Neural cell (in vitro differentiated cells): ENCODE measurements around the gene TMCO4. TPM values are rescaled to one million over a fixed set of nuclear protein-coding genes. Genes with fewer than 3 reads are reported as not detected.

ENCODE experiments used
- H2AFZ ChIP-seq: fragments of 200-600, 300-800 bp; sonication (generic), shearing (Covaris generic); 2 replicates; pipeline ENCODE4 v1.6.0; 2014; ENCODE audit warnings: low read depth, mild to moderate bottlenecking, antibody characterized with exemption, low read length, moderate library complexity
- H3F3A ChIP-seq: fragments of 200-600 bp; shearing (Covaris generic); 2 replicates; pipeline ENCODE4 v1.6.1; 2016; ENCODE audit warnings: mild to moderate bottlenecking, moderate library complexity, mixed read lengths, antibody characterized with exemption, low read length; ENCODE audit not compliant: insufficient read depth, poor library complexity, severe bottlenecking
- H3K27ac ChIP-seq: fragments of 200-600, 300-800 bp; sonication (generic), shearing (Covaris generic); 2 replicates; pipeline ENCODE4 v1.5.1; 2014; ENCODE audit warnings: mild to moderate bottlenecking, low read length, moderate library complexity
- H3K27me3 ChIP-seq: fragments of 300-800, 200-600 bp; sonication (generic), shearing (Covaris generic); 2 replicates; pipeline ENCODE4 v1.6.0; 2014; ENCODE audit warnings: mild to moderate bottlenecking, low read depth, low read length, moderate library complexity; ENCODE audit not compliant: insufficient read depth
- H3K36me3 ChIP-seq: fragments of 300-800, 200-600 bp; sonication (generic), shearing (Covaris generic); 2 replicates; pipeline ENCODE4 v1.5.1; 2014; ENCODE audit warnings: mild to moderate bottlenecking, antibody characterized with exemption, low read length, moderate library complexity; ENCODE audit not compliant: insufficient read depth
- H3K4me2 ChIP-seq: fragments of 300-800, 200-600 bp; sonication (generic), shearing (Covaris generic); 2 replicates; pipeline ENCODE4 v1.6.0; 2014; ENCODE audit warnings: mild to moderate bottlenecking, low read length
- H3K4me3 ChIP-seq: fragments of 300-800, 200-600 bp; sonication (generic), shearing (Covaris generic); 2 replicates; pipeline ENCODE4 v1.5.1; 2014; ENCODE audit warnings: mild to moderate bottlenecking, low read length, moderate library complexity
- H3K79me2 ChIP-seq: fragments of 200-600 bp; shearing (Covaris generic); replicated peaks from 2 replicates; pipeline ENCODE4 v1.6.0; 2014; ENCODE audit warnings: mild to moderate bottlenecking, low read length, moderate library complexity; ENCODE audit not compliant: insufficient read depth
- H3K9ac ChIP-seq: fragments of 300-800, 200-600 bp; sonication (generic), shearing (Covaris generic); 2 replicates; pipeline ENCODE4 v1.6.1; 2016; ENCODE audit warnings: mild to moderate bottlenecking, low read length, mixed read lengths
- H3K9me2 ChIP-seq: fragments of 200-600 bp; shearing (Covaris generic); 2 replicates; pipeline ENCODE4 v1.6.1; 2016; ENCODE audit warnings: mild to moderate bottlenecking, low read length, mixed read lengths; ENCODE audit not compliant: insufficient read depth
- H3K9me3 ChIP-seq: fragments of 200-600, 300-800 bp; sonication (generic), shearing (Covaris generic); 2 replicates; pipeline ENCODE4 v1.6.1; 2016; ENCODE audit warnings: mild to moderate bottlenecking, mixed run types, low read length, moderate library complexity, mixed read lengths
- H4K20me1 ChIP-seq: fragments of 200-600 bp; shearing (Covaris generic); 2 replicates; pipeline ENCODE4 v1.6.1; 2016; ENCODE audit warnings: mild to moderate bottlenecking, mixed run types; ENCODE audit not compliant: insufficient read depth
- CTCF ChIP-seq: fragments of 450-650 bp; IDR thresholded peaks from 2 replicates; pipeline ENCODE4 v1.5.1; 2014; ENCODE audit warnings: antibody characterized with exemption, mild to moderate bottlenecking, moderate library complexity; ENCODE audit not compliant: poor library complexity, severe bottlenecking
- EP300 ChIP-seq: fragments of 450-650 bp; conservative IDR thresholded peaks from 2 replicates; pipeline ENCODE4 v1.6.1; 2014; ENCODE audit warnings: antibody characterized with exemption, mild to moderate bottlenecking, moderate library complexity; ENCODE audit not compliant: poor library complexity, severe bottlenecking
- EZH2 ChIP-seq: fragments of 200-600, 300-800 bp; shearing (Covaris generic), sonication (generic); IDR thresholded peaks from 2 replicates; pipeline ENCODE4 v1.6.1; 2014; ENCODE audit warnings: antibody characterized with exemption, low read length, borderline replicate concordance, mild to moderate bottlenecking; ENCODE audit not compliant: insufficient read depth, poor library complexity, severe bottlenecking
- MXI1 ChIP-seq: fragments of 450-650 bp; conservative IDR thresholded peaks from 2 replicates; pipeline ENCODE4 v1.6.1; 2014; ENCODE audit warnings: antibody characterized with exemption, mild to moderate bottlenecking; ENCODE audit not compliant: poor library complexity, severe bottlenecking
- POLR2AphosphoS5 ChIP-seq: IDR thresholded peaks from 2 replicates; pipeline ENCODE4 v1.6.1; 2012
- RAD21 ChIP-seq: fragments of 450-650 bp; conservative IDR thresholded peaks from 2 replicates; pipeline ENCODE4 v1.6.1; 2014; ENCODE audit warnings: antibody characterized with exemption, mild to moderate bottlenecking, moderate library complexity
- REST ChIP-seq: IDR thresholded peaks from 2 replicates; pipeline ENCODE4 v1.6.1; 2012; ENCODE audit warnings: borderline replicate concordance
- SMC3 ChIP-seq: fragments of 450-650 bp; conservative IDR thresholded peaks from 2 replicates; pipeline ENCODE4 v1.6.1; 2014; ENCODE audit warnings: antibody characterized with exemption, mild to moderate bottlenecking, moderate library complexity; ENCODE audit not compliant: poor library complexity
- TAF1 ChIP-seq: IDR thresholded peaks from 2 replicates; pipeline ENCODE4 v1.6.1; 2012; ENCODE audit warnings: low read depth
- polyA plus RNA-seq: library from polyadenylated mRNA; depleted of rRNA; stranded (reverse); fragments of >200 nt; gene quantifications from 2 replicates; pipeline ENCODE4 v1.2.3, GENCODE V29; 2014

The TMCO4 gene
- polyA plus RNA-seq, 1 donor from 2014 or later = not detected

GRCh38 chr1:19738669-19739068, 61.0 kb downstream of the TMCO4 start:
- H4K20me1 ChIP-seq = no peaks in the 10 kb centered on the region
- no peaks in the 10 kb centered on the region for H3K27me3 ChIP-seq
- no peaks in the 10 kb centered on the region for H3K79me2 ChIP-seq
- H3K9ac ChIP-seq = no peak overlapping the region
- no peak overlapping the region for H2AFZ ChIP-seq
- TF ChIP-seq CTCF = no peak
- TF ChIP-seq MXI1 = no peak
- no peak for TF ChIP-seq TAF1
- no peak for TF ChIP-seq EP300
- no peak for TF ChIP-seq EZH2
- no peak for TF ChIP-seq REST
- no peak for TF ChIP-seq POLR2AphosphoS5
- TF ChIP-seq SMC3 = no peak
- TF ChIP-seq RAD21 = no peak
- H3K4me2 ChIP-seq = no peak overlapping the region
- H3K27ac ChIP-seq = no peak overlapping the region
- H3K9me3 ChIP-seq = no peaks in the 10 kb centered on the region
- H3F3A ChIP-seq = no peaks in the 10 kb centered on the region
- no peaks in the 10 kb centered on the region for H3K36me3 ChIP-seq
- H3K9me2 ChIP-seq = no peaks in the 10 kb centered on the region
- no peak overlapping the region for H3K4me3 ChIP-seq

GRCh38 chr1:19738076-19738475, 61.6 kb downstream of the TMCO4 start:
- TF ChIP-seq CTCF (no peak), EP300 (no peak), SMC3 (no peak), TAF1 (no peak), MXI1 (no peak), EZH2 (no peak), RAD21 (no peak), REST (no peak), POLR2AphosphoS5 (no peak)
- Histone ChIP-seq H3K27ac (peak overlapping the region; percentile 24), H3F3A (no peaks in the 10 kb centered on the region), H3K9ac (no peak overlapping the region), H2AFZ (no peak overlapping the region), H3K79me2 (no peaks in the 10 kb centered on the region), H3K9me2 (no peaks in the 10 kb centered on the region), H3K9me3 (no peaks in the 10 kb centered on the region), H3K4me3 (no peak overlapping the region), H3K27me3 (no peaks in the 10 kb centered on the region), H3K4me2 (no peak overlapping the region), H3K36me3 (no peaks in the 10 kb centered on the region), H4K20me1 (no peaks in the 10 kb centered on the region)
